OCI-LY3 (cell line): ENCODE results near the gene TIMM44.
"Not testable (repeated sequence)": the region's sequence is repeated elsewhere in the genome, so short reads cannot be mapped to it uniquely, and the experiment has no call there.

ENCODE experiments used
- H2AFZ ChIP-seq: fragments of 200-600, 300-600 bp; shearing (Covaris generic); 2 replicates; pipeline ENCODE4 v1.6.0; 2014; ENCODE audit warnings: antibody characterized with exemption, low read depth, low read length
- H3K27ac ChIP-seq: fragments of 200-600, 300-600 bp; sonication (generic); 2 replicates; pipeline ENCODE4 v1.5.1; 2014; ENCODE audit warnings: mild to moderate bottlenecking, low read length, moderate library complexity, mixed read lengths
- H3K27me3 ChIP-seq: fragments of 200-600, 300-600 bp; sonication (generic); 2 replicates; pipeline ENCODE4 v1.6.1; 2014; ENCODE audit warnings: low read depth, low read length, mixed read lengths
- H3K36me3 ChIP-seq: fragments of 200-600, 300-600 bp; sonication (generic); replicated peaks from 2 replicates; pipeline ENCODE3; 2014; ENCODE audit warnings: low read depth, low read length, mixed read lengths
- H3K4me1 ChIP-seq: fragments of 300-600, 200-600 bp; sonication (generic); 2 replicates; pipeline ENCODE4 v1.6.1; 2014; ENCODE audit warnings: low read length, mixed read lengths
- H3K4me2 ChIP-seq: fragments of 200-600, 300-600 bp; sonication (generic); 2 replicates; pipeline ENCODE4 v1.6.1; 2014; ENCODE audit warnings: low read length, mixed read lengths
- H3K4me3 ChIP-seq: fragments of 300-600, 200-600 bp; sonication (generic); 2 replicates; pipeline ENCODE4 v1.5.1; 2014; ENCODE audit warnings: antibody characterized with exemption, mild to moderate bottlenecking, low read length, moderate library complexity
- H3K79me2 ChIP-seq: fragments of 300-600, 200-600 bp; shearing (Covaris generic); 2 replicates; pipeline ENCODE4 v1.6.1; 2014; ENCODE audit warnings: mild to moderate bottlenecking, low read length, mixed read lengths
- H3K9ac ChIP-seq: fragments of 300-600, 200-600 bp; shearing (Covaris generic); 2 replicates; pipeline ENCODE4 v1.6.0; 2014; ENCODE audit warnings: mild to moderate bottlenecking, low read length, moderate library complexity
- H3K9me3 ChIP-seq: fragments of 200-600, 300-600 bp; shearing (Covaris generic); 2 replicates; pipeline ENCODE4 v1.6.1; 2014; ENCODE audit warnings: low read length, mixed read lengths; ENCODE audit not compliant: insufficient read depth
- H4K20me1 ChIP-seq: fragments of 200-600, 300-600 bp; sonication (generic); 2 replicates; pipeline ENCODE4 v1.6.1; 2016; ENCODE audit warnings: low read length, mixed read lengths; ENCODE audit not compliant: insufficient read depth
- EZH2phosphoT487 ChIP-seq: fragments of 200-600 bp; shearing (Covaris generic); IDR thresholded peaks from 2 replicates; pipeline ENCODE4 v1.6.1; 2018; ENCODE audit warnings: antibody characterized with exemption, mixed run types, low read depth
- TF ChIP-seq, protein P1 (sequence below): fragments of 200-600, 300-600 bp; sonication (generic); IDR thresholded peaks from 2 replicates; pipeline ENCODE4 v1.5.1; 2014; ENCODE audit warnings: antibody characterized with exemption, low read length, low read depth

Gene TIMM44

DNA sequence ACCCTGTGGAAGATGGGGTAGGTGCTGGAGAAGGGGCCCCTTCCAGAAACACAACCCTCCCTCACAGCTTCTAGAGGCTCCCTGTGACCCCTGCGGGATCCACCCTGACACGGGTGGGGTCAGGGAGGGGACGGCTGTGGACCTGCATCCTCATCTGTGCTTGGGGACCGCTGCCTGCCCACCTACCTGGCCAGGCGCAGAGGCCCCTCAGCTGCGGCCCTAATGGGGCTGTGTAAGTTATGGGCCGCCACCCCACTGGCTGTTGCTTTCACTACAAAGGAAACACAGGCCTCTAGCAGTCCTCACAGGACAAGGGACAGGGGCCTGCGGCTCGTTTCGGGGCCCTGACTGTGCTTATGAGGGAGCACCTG, 10.6 kb downstream of the TIMM44 start:
- Histone ChIP-seq H3K4me1 (no peaks in the 10 kb centered on the region), H3K79me2 (no peaks in the 10 kb centered on the region; the same call in 1 of the 2 replicates), H3K4me2 (no peak overlapping the region), H3K27me3 (no peaks in the 10 kb centered on the region), H3K4me3 (no peak overlapping the region), H3K9me3 (no peaks in the 10 kb centered on the region), H3K27ac (no peak overlapping the region), H3K36me3 (peaks cover 58% of the 10 kb centered on the region), H2AFZ (no peak overlapping the region), H4K20me1 (0 out of 2 replicates have a peak, but pooled peaks cover 3% of the 10 kb centered on the region), H3K9ac (no peak overlapping the region)
- no peak for TF ChIP-seq EZH2phosphoT487
- TF ChIP-seq, protein P1, sequence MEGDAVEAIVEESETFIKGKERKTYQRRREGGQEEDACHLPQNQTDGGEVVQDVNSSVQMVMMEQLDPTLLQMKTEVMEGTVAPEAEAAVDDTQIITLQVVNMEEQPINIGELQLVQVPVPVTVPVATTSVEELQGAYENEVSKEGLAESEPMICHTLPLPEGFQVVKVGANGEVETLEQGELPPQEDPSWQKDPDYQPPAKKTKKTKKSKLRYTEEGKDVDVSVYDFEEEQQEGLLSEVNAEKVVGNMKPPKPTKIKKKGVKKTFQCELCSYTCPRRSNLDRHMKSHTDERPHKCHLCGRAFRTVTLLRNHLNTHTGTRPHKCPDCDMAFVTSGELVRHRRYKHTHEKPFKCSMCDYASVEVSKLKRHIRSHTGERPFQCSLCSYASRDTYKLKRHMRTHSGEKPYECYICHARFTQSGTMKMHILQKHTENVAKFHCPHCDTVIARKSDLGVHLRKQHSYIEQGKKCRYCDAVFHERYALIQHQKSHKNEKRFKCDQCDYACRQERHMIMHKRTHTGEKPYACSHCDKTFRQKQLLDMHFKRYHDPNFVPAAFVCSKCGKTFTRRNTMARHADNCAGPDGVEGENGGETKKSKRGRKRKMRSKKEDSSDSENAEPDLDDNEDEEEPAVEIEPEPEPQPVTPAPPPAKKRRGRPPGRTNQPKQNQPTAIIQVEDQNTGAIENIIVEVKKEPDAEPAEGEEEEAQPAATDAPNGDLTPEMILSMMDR: no peak

DNA sequence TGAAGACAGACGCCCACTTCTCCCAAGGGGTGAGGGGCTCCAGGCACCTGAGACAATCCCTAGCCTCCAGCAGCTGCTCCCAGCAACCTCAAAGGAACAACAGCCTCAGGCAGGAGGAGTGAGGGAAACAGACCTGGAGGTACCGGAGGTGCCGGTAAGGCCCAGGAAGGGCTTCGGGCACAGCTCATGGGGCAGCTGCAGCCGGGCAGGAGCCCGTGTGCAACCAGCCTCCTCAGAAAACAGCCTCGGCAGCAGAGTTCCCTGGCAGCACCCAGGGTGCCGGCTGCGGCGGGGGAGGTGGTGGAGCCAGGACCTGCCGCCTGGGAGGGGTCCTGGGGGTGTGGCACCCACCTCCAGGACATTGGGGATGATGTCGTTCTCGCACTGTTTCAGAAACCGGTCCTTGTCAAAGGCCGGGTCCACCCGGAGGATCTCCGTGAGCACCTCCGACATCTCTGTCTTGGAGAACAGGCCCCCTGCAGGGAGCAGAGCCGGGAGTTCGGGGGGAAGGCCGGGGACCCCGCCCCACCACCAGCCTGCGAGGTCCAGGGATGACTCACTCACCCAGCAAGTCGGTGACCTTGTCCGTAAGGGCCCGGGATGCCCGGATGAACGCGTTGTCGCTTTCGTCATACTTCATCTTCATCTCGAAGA, 11.1 kb downstream of the TIMM44 start:
- Histone ChIP-seq H3K4me3 (no peak overlapping the region), H3K36me3 (peaks cover 55% of the 10 kb centered on the region), H3K79me2 (no peaks in the 10 kb centered on the region; the same call in 1 of the 2 replicates), H3K27ac (no peak overlapping the region), H3K9ac (no peak overlapping the region), H4K20me1 (0 out of 2 replicates have a peak, but pooled peaks cover 3% of the 10 kb centered on the region), H3K9me3 (no peaks in the 10 kb centered on the region), H2AFZ (no peak overlapping the region), H3K27me3 (no peaks in the 10 kb centered on the region), H3K4me2 (no peak overlapping the region), H3K4me1 (no peaks in the 10 kb centered on the region)
- TF ChIP-seq, protein P1: no peak
- TF ChIP-seq EZH2phosphoT487: no peak

DNA sequence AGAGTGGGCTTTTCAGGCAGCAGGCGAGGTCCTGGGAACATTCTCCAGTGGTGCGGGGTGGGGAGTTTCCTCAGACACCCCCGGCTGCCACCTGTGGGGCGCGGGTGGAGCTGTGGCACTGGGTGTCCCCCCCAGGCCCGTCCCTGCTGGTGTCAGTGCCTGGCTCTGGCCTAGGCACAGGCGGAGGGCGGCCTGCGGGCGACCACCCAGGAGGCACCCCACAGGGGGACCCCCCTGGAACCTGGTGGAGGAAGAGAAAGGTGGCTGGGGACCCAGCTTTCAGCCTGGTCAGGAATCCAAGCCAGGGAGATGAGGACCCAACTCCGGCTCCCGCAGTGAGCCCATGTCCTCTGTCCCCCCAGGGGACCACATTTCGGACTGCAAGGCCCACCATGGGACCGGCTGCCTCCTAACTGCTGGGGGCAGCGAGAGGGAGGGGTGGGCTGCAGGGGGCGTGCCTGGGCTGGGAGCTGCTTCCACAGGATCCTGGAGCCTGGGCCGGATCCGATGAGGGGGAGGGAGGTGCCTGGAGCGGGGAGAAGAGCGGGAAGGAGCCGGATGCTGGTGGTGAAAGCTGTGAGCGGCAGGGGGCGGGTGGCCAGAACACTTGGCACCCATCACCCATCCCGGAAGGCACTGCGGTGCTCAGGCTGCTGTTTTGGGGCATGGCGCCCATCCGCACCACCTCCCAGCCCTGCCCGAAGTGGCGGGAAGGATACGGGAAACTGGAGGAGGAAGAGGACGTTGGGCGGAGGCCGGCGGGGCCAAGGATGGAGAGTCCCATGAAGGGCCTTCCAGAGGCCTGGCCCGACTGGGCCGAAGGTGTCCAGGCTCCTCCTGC, 12.0 kb downstream of the TIMM44 start:
- no peak overlapping the region for H2AFZ ChIP-seq
- no peak overlapping the region for H3K4me3 ChIP-seq
- no peaks in the 10 kb centered on the region for H3K9me3 ChIP-seq
- peaks cover 57% of the 10 kb centered on the region for H3K36me3 ChIP-seq
- TF ChIP-seq EZH2phosphoT487: no peak
- TF ChIP-seq, protein P1: no peak
- no peak overlapping the region for H3K9ac ChIP-seq
- H3K4me2 ChIP-seq: no peak overlapping the region
- no peak overlapping the region for H3K27ac ChIP-seq
- no peaks in the 10 kb centered on the region for H3K27me3 ChIP-seq
- no peaks in the 10 kb centered on the region; the same call in 1 of the 2 replicates for H3K79me2 ChIP-seq
- no peaks in the 10 kb centered on the region for H3K4me1 ChIP-seq
- 0 out of 2 replicates have a peak, but pooled peaks cover 3% of the 10 kb centered on the region for H4K20me1 ChIP-seq

DNA sequence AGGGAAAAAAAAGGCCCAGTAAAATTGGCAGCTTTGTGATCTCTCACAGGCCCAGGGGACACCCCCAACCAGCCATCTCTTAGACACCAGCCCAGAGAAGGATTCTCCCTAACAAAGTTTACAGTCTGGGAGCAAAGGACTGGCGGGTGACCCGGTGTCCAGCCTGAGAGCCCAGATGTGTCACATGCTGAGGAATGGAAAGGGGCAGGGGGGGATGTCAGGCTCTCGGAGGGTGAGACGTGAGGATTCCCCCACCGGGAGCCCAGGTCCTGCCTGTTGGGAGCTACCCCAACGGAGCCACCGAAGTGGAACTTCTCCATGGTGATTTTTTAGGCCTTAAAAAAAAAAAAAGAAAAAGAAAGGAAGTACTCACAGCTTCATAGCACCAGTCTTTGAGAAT, 12.7 kb downstream of the TIMM44 start:
- Histone ChIP-seq H3K36me3 (peaks cover 56% of the 10 kb centered on the region), H3K9me3 (no peaks in the 10 kb centered on the region), H3K79me2 (no peaks in the 10 kb centered on the region; the same call in 1 of the 2 replicates), H3K27me3 (no peaks in the 10 kb centered on the region), H3K4me1 (no peaks in the 10 kb centered on the region), H4K20me1 (0 out of 2 replicates have a peak, but pooled peaks cover 3% of the 10 kb centered on the region), H3K4me3 (no peak overlapping the region), H3K27ac (no peak overlapping the region), H3K4me2 (no peak overlapping the region), H3K9ac (no peak overlapping the region), H2AFZ (no peak overlapping the region)
- TF ChIP-seq, protein P1: no peak
- TF ChIP-seq EZH2phosphoT487: no peak

DNA sequence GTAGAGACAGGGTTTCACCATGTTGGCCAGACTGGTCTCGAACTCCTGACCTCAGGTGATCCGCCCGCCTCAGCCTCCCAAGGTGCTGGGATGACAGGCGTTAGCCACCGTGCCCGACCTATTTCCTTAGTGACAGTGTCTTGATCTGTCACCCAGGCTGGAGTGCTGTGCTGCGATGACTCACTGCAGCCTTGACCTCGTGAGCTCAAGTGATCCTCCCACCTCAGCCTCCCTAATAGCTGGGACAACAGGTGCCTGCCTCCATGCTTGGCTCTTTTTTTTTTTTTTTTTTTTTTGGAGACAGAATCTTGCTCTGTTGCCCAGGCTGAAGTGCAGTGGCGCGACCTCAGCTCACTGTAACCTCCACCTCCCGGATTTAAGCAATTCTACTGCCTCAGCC, 13.4 kb downstream of the TIMM44 start:
- not testable (repeated sequence) for H4K20me1 ChIP-seq, H3K27ac ChIP-seq

More for the DNA sequence above, 13.4 kb downstream of the TIMM44 start:
- H3K4me1 ChIP-seq, H3K9ac ChIP-seq, H3K4me3 ChIP-seq, H3K27me3 ChIP-seq, H3K4me2 ChIP-seq, H3K79me2 ChIP-seq, H2AFZ ChIP-seq, H3K9me3 ChIP-seq: not testable (repeated sequence)
- peaks cover 52% of the 10 kb centered on the region for H3K36me3 ChIP-seq
